HG02870 (cell line): ENCODE data around the gene SLC1A4.

Source experiments
- ATAC-seq: cut with Tn5 transposase; IDR thresholded peaks from one replicate; pipeline ENCODE4 v1.9.1; 2021; ENCODE audit warnings: mild to moderate bottlenecking, moderate library complexity; ENCODE audit not compliant: unreplicated experiment

SLC1A4 gene

GRCh38 chr2:65046633-65047407, 57.6 kb downstream of the SLC1A4 start:
- ATAC-seq = no peak

GRCh38 chr2:65049010-65049639, 59.9 kb downstream of the SLC1A4 start:
- no peak for ATAC-seq

- ATAC-seq = no peak
Observed at GRCh38 chr2:65050931-65051330, 61.7 kb downstream of the SLC1A4 start.

GRCh38 chr2:65053199-65053598, 64.0 kb downstream of the SLC1A4 start:
- ATAC-seq = peak; percentile 44

- ATAC-seq = no peak
Observed at GRCh38 chr2:65054749-65055421, 65.7 kb downstream of the SLC1A4 start.

GRCh38 chr2:65055422-65056214, 66.4 kb downstream of the SLC1A4 start:
- ATAC-seq = peak; percentile 32

GRCh38 chr2:65056215-65057053, 67.2 kb downstream of the SLC1A4 start, which contains the start of gene CEP68:
Gene CEP68, plus strand, starts transcription at chr2:65056416. Its CDS starts 13,029 bp downstream, at chr2:65069445.
- ATAC-seq = peak; percentile 82

GRCh38 chr2:65057054-65057375, 67.8 kb downstream of the SLC1A4 start:
- ATAC-seq = no peak

GRCh38 chr2:65057391-65058052, 68.3 kb downstream of the SLC1A4 start:
- ATAC-seq = peak; percentile 20

GRCh38 chr2:65059071-65059470, 69.9 kb downstream of the SLC1A4 start:
- ATAC-seq = no peak

GRCh38 chr2:65061146-65061909, 72.1 kb downstream of the SLC1A4 start:
- no peak for ATAC-seq

GRCh38 chr2:65061910-65062339, 72.7 kb downstream of the SLC1A4 start:
- no peak for ATAC-seq

GRCh38 chr2:65062843-65063825, 73.9 kb downstream of the SLC1A4 start:
- ATAC-seq = no peak

- peak; percentile 79 for ATAC-seq
Observed at GRCh38 chr2:65064728-65065552, 75.7 kb downstream of the SLC1A4 start.

- no peak for ATAC-seq
Observed at GRCh38 chr2:65067806-65068553, 78.8 kb downstream of the SLC1A4 start.

GRCh38 chr2:65069439-65069824, 80.2 kb downstream of the SLC1A4 start:
- no peak for ATAC-seq
